ENCODE measurements around the gene SCN1A.
"Not testable (repeated sequence)": the region's sequence is repeated elsewhere in the genome, so short reads cannot be mapped to it uniquely, and the experiment has no call there.

The SCN1A gene

GRCh38 chr2:166135152-166135848, 7.5 kb upstream of the SCN1A start:
- no peak for DNase-seq (ENCODE audit: low read depth)

- no peak for DNase-seq (ENCODE audit: low read depth)
Observed at GRCh38 chr2:166134252-166135151, 6.7 kb upstream of the SCN1A start.

DNA sequence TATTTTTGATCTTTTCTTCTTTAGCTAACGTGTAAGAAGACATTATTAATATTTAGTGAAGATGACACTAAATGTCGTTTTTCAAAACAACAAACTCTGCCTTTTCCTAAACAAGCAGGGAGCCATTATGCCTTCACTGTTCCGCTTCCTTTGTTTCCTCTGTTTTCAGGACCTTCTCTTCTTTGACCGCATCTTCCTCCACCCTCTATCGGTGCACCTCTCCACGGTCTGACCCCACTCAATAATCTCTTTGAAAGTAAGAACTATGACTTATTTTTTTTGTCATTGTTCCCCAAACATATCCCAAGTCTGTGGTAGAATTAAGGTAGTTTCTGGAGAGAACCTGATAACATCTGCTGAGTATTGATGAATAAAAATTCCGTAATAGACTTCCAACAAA, 5.8 kb upstream of the SCN1A start:
- no peak for DNase-seq (ENCODE audit: low read depth)

DNA sequence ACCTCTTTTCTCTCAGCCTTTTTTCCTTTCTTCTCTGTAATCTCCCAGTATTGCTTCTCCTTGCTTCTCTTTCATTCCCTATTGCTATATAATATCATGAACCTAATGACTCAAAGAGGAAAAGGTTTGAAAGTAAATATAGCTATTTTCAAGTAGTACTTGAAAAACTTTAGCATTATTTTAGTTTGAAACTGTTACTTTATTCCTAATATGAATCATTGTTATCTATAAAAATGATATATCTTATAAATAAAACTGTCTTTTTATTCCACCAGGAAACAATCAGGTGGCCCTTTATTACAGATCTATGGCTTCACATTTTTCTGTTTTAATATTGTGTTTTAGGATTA, 311 bp upstream of the SCN1A start:
- DNase-seq (ENCODE audit: low read depth), result no peak

- DNase-seq (ENCODE audit: low read depth), result no peak
Observed at GRCh38 chr2:166126007-166126639, 1.7 kb downstream of the SCN1A start.

GRCh38 chr2:166125557-166125956, 2.3 kb downstream of the SCN1A start:
- no peak for DNase-seq (ENCODE audit: low read depth)

GRCh38 chr2:166118180-166118579, 9.6 kb downstream of the SCN1A start:
- no peak for DNase-seq (ENCODE audit: low read depth)

DNA sequence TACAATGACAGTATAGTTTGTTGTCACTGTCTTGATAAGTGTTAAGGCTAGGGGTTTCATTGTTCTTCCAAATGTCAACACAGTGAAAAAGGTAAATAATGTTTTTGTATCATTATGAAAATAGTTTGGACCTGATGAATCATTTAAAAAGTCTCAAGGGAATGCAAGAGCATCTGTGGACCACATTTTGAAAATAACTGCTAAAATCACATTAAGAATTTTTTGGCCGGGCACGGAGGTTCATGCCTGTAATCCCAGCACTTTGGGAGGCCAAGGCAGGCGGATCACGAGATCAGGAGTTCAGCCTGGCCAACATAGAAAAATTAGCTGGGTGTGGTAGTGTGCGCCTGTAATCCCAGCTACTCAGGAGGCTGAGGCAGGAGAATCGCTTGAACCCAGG, 10.3 kb downstream of the SCN1A start:
- DNase-seq (ENCODE audit: low read depth), result no peak

GRCh38 chr2:166115589-166115988, 12.2 kb downstream of the SCN1A start:
- DNase-seq (ENCODE audit: low read depth), result no peak

- DNase-seq (ENCODE audit: low read depth), result no peak
Observed at GRCh38 chr2:166112193-166112605, 15.6 kb downstream of the SCN1A start.

- DNase-seq (ENCODE audit: low read depth), result no peak
Observed at GRCh38 chr2:166106431-166107015, 21.3 kb downstream of the SCN1A start.

- DNase-seq (ENCODE audit: low read depth), result no peak
Observed at GRCh38 chr2:166104773-166105172, 23.0 kb downstream of the SCN1A start.

DNA sequence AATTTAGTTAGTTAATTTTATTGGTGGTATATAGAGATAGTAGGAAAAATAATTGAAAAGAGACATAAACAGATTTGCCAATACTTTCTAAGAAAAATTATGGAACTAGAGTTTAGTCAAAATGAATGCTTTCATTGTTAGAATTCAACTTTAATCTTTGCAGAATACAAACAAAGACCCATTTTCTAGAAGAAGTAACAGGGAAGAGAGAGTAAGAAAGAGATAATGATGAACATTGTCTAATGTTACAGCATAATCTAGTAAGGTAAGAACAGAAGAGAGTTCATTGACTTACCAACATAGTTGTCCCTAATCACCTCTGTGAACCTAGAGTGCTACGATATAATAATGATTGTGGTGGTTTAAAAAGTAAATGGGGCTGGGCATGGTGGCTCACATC, 23.7 kb downstream of the SCN1A start:
- no peak for DNase-seq (ENCODE audit: low read depth)

- not testable (repeated sequence) for DNase-seq (ENCODE audit: low read depth)
Observed at GRCh38 chr2:166103277-166103676, 24.5 kb downstream of the SCN1A start.

DNA sequence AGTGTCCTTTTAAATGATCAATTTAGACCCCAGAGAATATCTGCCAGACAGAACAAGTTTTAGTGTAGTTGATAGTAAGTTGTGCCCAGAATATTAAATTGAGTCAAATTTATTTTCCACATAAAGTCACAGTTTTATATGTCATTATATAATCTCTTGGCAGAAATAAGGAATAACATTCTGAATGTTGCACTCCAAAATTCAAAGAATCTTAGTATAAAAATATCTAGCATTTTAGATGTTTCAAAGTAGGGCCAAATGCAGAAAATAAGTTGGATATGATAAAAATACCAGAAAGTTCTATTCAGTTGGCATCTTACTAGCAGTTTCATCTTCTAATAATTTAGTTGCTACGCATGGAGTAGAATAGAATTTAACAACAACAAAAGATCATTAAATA, 33.5 kb downstream of the SCN1A start:
- no peak for DNase-seq (ENCODE audit: low read depth)

GRCh38 chr2:166092889-166093288, 34.9 kb downstream of the SCN1A start:
- no peak for DNase-seq (ENCODE audit: low read depth)

- no peak for DNase-seq (ENCODE audit: low read depth)
Observed at GRCh38 chr2:166091439-166091838, 36.4 kb downstream of the SCN1A start.

- DNase-seq (ENCODE audit: low read depth), result no peak
Observed at GRCh38 chr2:166090908-166091307, 36.9 kb downstream of the SCN1A start.

DNA sequence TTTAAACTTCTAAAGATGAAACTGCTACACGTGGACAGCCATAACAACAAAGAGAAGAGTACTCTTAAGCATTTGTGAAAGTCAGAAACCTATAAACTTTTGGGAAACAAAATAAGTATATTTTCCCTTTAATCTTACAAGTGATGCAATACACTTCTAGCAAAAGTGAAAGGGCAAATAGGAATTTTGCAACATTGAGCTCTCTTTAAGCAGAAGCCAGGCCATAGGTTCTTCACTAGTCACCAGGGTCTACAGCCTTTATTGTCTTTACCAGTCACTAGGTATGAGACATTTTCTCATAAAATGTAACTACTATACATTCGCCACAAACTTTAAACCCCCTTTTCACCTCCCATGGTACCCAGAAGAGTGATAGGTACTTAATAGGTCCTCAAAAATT, 37.5 kb downstream of the SCN1A start:
- DNase-seq (ENCODE audit: low read depth), result no peak

GRCh38 chr2:166088634-166089033, 39.2 kb downstream of the SCN1A start:
- DNase-seq (ENCODE audit: low read depth), result no peak

DNA sequence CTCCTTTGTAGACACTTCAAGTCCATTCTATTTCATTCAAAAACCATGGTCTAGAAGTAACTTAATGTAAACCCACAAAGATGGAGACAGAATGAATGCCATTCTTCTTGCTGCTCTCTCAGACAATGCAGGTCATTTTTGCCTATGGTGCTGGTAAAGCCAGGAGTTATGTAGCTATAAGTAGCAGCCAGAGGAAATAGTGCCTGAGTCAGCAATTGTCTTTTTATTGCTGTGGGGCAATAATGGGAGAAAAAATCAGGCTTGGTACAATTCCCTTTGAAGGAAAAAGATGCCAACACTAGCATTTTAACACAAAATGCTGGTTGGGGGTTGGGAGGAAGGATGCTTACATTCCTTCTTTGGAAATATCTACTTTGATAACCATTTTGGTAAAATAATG, 43.5 kb downstream of the SCN1A start:
- DNase-seq (ENCODE audit: low read depth), result no peak

- no peak for DNase-seq (ENCODE audit: low read depth)
Observed at GRCh38 chr2:166082736-166083135, 45.1 kb downstream of the SCN1A start.

DNA sequence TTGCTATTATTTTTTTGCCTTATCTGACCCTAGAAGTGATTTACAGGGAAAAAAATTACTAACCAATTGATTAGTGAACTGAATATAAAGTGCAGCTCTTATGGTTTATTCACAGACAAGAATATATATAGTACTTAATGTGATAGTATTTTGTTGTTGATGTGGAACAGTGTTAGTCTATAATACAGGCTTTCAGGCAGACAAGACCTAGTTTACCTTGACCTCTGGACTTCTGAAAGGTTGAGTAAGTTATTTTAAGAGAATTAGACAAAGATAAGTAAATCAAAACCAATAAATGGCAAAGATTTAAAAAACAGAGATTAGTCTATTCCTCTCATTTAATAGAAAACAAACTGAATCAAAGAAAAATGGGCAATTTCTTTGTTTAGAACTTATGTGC, 46.0 kb downstream of the SCN1A start:
- no peak for DNase-seq (ENCODE audit: low read depth)
